Stimulated activated CD8-positive, alpha-beta memory T cell treated with anti-CD3 and anti-CD28 coated beads, Interleukin-15, amount 100 ng/mL, for 24 hours (primary cell): ENCODE results near the gene PACSIN3.
A peak's percentile ranks its signal among the peaks of the same experiment; 100 is the strongest.
"Not testable (repeated sequence)": the region's sequence is repeated elsewhere in the genome, so short reads cannot be mapped to it uniquely, and the experiment has no call there.

ENCODE experiments used
- DNase-seq: peaks from one replicate; pipeline ENCODE4 v3.0.0-alpha.2; 2020; ENCODE audit warnings: low read depth

Gene PACSIN3

GRCh38 chr11:47186076-47186699 is at the start of gene PACSIN3:
Gene PACSIN3, minus strand, starts transcription at chr11:47186434. Its CDS starts 3,707 bp downstream, at chr11:47182727.
- DNase-seq, result no peak

- DNase-seq, result no peak
Observed at GRCh38 chr11:47235163-47235562, 48.9 kb upstream of the PACSIN3 start.

- DNase-seq, result no peak
Observed at GRCh38 chr11:47234669-47235100, 48.5 kb upstream of the PACSIN3 start.

GRCh38 chr11:47233989-47234668 is 47.9 kb upstream of the PACSIN3 start:
- DNase-seq, result no peak

GRCh38 chr11:47233051-47233450 is 46.8 kb upstream of the PACSIN3 start:
- no peak for DNase-seq

GRCh38 chr11:47229161-47229560 is 42.9 kb upstream of the PACSIN3 start:
- DNase-seq, result no peak

GRCh38 chr11:47225552-47226400 is 39.5 kb upstream of the PACSIN3 start:
- DNase-seq, result no peak

GRCh38 chr11:47222696-47223095 is 36.5 kb upstream of the PACSIN3 start:
- no peak for DNase-seq

GRCh38 chr11:47220401-47220821 is 34.2 kb upstream of the PACSIN3 start:
- no peak for DNase-seq

- peak; percentile 40 for DNase-seq
Observed at GRCh38 chr11:47216121-47216798, 30.0 kb upstream of the PACSIN3 start.

- no peak for DNase-seq
Observed at GRCh38 chr11:47215366-47215910, 29.2 kb upstream of the PACSIN3 start.

- peak; percentile 50 for DNase-seq
Observed at GRCh38 chr11:47213950-47214565, 27.8 kb upstream of the PACSIN3 start.

- no peak for DNase-seq
Observed at GRCh38 chr11:47212938-47213337, 26.7 kb upstream of the PACSIN3 start.

- no peak for DNase-seq
Observed at GRCh38 chr11:47208628-47209027, 22.4 kb upstream of the PACSIN3 start.

GRCh38 chr11:47208008-47208552 is 21.8 kb upstream of the PACSIN3 start:
- DNase-seq, result not testable (repeated sequence)

GRCh38 chr11:47207459-47207858 is 21.2 kb upstream of the PACSIN3 start:
- no peak for DNase-seq

- not testable (repeated sequence) for DNase-seq
Observed at GRCh38 chr11:47206577-47206976, 20.3 kb upstream of the PACSIN3 start.

- no peak for DNase-seq
Observed at GRCh38 chr11:47204637-47204989, 18.4 kb upstream of the PACSIN3 start.

GRCh38 chr11:47202576-47202975 is 16.3 kb upstream of the PACSIN3 start:
- no peak for DNase-seq

- DNase-seq, result no peak
Observed at GRCh38 chr11:47201015-47201414, 14.8 kb upstream of the PACSIN3 start.

- not testable (repeated sequence) for DNase-seq
Observed at GRCh38 chr11:47198161-47198560, 11.9 kb upstream of the PACSIN3 start.
